HG02840 (cell line): ENCODE measurements around the gene PTGDR.

Experiments used
- ATAC-seq: cut with Tn5 transposase; IDR thresholded peaks from one replicate; pipeline ENCODE4 v1.9.1; 2021; ENCODE audit warnings: mild to moderate bottlenecking, moderate library complexity, moderate number of reproducible peaks; ENCODE audit not compliant: unreplicated experiment, low FRiP score

PTGDR gene

DNA sequence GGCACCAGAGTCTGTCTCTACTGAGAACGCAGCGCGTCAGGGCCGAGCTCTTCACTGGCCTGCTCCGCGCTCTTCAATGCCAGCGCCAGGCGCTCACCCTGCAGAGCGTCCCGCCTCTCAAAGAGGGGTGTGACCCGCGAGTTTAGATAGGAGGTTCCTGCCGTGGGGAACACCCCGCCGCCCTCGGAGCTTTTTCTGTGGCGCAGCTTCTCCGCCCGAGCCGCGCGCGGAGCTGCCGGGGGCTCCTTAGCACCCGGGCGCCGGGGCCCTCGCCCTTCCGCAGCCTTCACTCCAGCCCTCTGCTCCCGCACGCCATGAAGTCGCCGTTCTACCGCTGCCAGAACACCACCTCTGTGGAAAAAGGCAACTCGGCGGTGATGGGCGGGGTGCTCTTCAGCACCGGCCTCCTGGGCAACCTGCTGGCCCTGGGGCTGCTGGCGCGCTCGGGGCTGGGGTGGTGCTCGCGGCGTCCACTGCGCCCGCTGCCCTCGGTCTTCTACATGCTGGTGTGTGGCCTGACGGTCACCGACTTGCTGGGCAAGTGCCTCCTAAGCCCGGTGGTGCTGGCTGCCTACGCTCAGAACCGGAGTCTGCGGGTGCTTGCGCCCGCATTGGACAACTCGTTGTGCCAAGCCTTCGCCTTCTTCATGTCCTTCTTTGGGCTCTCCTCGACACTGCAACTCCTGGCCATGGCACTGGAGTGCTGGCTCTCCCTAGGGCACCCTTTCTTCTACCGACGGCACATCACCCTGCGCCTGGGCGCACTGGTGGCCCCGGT is at the start of gene PTGDR:
Gene PTGDR, plus strand, starts transcription at position 198 of the 778 bp plus-strand sequence. Its CDS starts 117 bp downstream, at position 315.
- no peak for ATAC-seq

DNA sequence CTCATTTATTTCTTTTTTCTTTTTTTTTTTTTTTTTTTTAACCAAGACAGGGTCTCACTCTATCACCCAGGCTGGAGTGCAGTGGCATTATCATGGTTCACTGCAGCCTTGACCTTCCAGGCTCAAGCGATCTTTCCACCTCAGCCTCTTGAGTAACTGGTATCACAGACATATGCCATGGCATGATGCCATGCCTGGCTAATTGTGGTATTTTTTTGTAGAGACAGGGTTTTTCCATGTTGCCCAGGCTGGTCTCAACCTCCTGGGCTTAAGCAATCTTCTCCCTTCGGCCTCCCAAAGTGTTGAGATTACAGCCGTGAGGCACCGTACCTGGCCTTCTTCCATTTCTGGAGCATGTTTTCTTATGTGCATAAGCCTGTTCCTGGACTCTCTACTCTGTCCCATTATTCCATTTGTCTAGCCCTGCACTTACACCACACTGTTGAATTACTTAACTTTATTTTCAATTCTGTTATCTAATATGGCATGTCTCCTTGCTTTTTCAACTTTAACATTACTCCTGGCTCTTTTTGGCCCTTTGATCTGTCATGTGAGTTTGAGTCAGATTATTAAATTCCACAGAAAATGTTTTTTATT is 47.9 kb upstream of the PTGDR start:
- no peak for ATAC-seq

- ATAC-seq: no peak
These were observed 46.3 kb upstream of the PTGDR start for GRCh38 chr14:52220924-52221811.

DNA sequence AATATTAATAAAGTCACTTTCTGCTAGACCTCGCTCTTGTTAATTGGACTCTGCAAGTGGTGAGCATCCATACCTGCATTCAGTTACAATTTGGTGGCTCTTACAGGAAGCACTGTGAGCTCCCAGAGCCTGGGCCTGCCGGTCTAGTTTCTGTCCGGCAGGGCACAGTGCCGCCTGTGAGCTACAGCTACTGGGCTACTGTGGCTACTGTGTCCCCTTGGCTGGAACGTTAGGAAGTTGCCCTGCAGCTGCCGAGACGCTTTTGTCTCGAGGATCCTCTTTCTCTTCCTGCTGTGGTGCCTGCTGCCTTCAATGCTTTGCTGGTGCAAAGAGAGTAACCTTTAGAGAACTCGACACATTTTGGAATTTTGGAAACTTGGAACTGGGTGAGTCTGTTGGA is 44.6 kb upstream of the PTGDR start:
- no peak for ATAC-seq

DNA sequence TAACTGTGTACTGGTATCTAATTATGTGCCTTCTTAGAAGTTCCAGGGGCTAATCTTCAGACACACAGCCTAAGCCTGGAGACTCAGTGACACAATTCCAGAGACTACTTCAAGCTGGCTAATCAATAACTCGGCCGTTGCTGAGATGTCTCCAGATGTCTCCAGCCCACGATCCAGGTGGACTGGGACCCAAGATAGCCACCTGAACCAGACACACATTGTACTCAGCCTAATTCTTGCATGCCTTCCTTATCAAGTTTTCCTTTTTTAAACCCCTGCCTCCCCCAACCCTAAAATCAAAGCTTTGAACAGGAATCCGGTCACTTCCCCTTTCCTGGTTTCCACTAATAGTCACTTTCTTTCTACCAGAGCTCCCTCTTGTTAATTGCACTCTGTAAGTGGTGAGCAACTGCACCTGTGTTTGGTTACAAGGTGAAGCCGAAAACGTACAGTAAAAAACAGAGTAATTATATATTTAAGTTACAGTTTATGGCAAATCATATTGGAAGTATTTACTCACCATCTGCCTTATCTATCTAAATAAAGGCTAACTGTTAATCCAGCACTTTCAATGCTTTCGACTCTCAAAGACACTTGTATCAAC is 39.8 kb upstream of the PTGDR start:
- no peak for ATAC-seq

GRCh38 chr14:52233693-52234092 is 33.8 kb upstream of the PTGDR start:
- no peak for ATAC-seq

GRCh38 chr14:52235434-52235833 is 32.1 kb upstream of the PTGDR start:
- no peak for ATAC-seq

- ATAC-seq: no peak
These were observed 31.5 kb upstream of the PTGDR start for GRCh38 chr14:52235866-52236510.

DNA sequence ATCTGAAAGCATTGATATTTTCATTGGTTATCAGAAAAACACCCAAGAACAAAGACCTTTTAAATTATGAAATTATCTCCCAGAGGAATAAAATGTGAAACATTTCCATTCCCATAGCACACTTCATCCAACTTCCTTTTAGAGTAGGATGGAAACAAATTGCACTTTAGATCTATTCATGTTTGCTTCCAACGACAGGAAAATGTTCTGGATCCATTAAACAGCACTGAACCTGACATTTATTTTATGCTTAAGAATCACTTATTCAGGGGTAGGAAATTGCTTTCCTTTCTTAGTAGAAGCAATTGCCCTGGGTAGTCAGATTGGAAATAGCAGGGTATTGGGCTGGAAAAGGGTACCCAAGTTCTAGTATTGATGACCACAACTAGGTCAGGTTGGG is 28.8 kb upstream of the PTGDR start:
- ATAC-seq: no peak

GRCh38 chr14:52240623-52241022 is 26.9 kb upstream of the PTGDR start:
- no peak for ATAC-seq

DNA sequence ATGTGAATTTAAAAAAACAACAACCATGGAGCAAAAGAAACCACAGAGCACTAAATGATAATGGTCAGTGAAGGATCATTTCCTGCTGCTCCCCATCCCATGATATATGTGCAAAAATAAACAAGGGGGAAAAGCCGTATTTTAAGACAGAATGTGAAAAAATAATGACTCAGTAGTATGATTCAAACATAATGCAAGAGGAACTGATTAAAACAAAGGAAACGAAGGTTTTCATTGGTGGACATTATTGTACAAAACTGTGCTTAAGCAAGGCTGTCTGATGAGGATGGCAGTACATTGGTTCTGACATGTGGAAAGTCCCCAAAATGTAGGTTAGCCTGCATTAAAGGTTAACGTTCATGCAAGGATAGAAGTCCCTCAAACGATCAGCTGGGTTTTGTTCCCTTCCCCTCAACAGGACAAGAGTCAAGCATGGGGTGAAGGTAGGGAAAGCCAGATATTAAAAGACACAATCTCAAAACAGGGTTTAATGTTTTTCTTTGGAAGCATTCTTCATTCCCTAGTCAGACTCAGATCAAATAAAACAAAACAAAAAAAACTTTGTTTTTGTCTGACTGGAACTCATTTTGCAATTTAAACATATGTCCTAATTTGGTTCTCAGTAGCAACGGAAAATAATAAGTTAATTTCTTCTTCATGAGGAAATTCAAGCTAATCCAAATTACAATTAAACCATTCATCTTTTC is 26.3 kb upstream of the PTGDR start:
- no peak for ATAC-seq

DNA sequence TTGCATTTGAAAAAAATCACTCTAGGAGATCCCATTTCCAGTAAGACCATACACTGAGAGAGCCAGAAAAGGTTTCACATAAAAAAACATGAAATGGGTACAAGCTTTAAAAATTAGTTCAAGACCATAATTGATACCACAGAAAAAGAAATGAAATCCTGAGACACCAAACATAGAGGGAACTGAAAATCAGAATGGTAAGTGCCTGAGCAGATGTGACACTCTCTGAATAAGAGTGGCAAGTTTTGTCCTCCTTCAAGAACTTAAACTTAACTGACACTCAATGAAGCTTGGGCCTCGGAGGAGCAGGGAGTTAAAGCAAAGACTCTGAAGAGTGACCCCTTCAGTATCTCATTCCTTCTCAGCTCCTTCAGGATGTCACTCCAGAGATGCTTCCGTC is 23.2 kb upstream of the PTGDR start:
- ATAC-seq: no peak

DNA sequence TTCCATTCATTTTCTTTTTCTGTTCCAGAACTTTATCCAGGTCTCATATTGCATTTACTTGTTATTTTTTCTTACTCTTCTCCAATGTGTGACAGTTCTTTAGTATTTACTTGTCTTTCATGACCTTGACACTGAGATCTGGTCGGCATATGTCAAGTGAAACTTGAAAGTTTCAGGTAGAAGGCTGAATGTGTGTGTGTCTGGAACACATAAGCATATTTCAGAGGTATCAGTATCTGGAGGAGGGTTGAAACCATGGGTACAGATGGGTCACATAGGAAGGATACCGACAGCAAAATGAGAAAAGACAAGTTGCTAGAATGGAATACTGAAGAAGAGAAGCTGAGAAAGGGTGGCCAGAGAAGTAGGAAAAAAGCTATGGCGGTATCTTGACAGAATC is 22.5 kb upstream of the PTGDR start:
- no peak for ATAC-seq

DNA sequence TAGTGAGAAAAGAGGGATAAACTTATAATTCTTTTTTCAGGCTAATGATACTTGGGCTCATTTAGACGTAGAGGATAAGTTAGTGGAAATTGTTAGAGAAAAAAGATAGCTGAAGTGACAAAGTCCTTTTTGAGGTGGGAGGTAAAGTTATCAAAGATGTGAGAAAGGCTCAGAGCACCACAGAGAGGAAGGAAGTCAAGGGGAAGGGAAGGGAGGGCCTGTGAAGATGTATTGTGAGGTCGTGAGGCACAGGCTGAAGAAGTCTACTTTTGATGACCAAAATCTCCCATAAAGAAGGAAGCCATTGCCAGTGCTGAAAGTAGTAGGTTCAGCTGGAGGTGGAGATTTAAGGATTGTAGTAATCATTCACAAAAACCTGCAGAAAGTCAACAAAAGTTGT is 19.4 kb upstream of the PTGDR start:
- no peak for ATAC-seq

- no peak for ATAC-seq
These were observed 15.8 kb upstream of the PTGDR start for GRCh38 chr14:52251724-52252123.

DNA sequence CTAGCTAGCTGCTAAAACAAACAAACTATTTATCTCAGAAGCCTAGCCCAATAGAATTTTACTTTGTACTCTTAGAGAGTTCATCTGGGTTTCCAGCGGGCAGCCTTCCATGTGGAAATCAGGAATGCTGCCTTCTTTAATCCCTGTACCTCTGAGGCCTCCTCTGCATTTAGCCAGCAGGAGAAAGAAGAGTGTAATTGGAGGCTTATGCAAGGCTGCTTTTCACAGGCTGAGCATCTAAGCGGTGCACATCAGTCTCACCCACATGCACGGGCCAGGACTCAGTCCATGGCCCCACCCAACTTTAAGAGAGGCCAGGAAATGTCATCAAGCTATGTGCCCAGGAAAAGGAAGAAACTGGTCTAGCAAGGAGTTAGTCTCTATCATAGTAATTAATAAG is 14.0 kb upstream of the PTGDR start:
- ATAC-seq: no peak

DNA sequence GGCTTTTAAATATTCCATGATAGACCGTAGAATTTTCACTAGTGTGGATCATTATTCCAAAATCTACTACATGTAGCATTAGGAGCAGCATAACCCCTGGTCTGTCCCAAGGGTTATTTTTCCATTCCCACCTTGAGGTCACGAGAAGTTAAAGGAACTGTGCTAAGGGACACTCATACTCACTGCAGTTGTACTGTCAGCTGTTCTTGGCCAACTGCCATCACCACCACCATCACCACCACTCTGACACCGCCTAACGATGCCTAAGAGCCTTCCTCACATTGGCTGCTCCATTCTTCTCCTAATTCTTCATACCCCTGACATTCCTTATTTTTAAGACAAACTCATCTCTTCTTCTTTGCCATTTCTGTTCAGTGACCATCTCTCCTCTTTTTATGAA is 13.4 kb upstream of the PTGDR start:
- ATAC-seq: no peak

GRCh38 chr14:52258783-52259182 is 8.7 kb upstream of the PTGDR start:
- no peak for ATAC-seq

- no peak for ATAC-seq
These were observed 8.1 kb upstream of the PTGDR start for GRCh38 chr14:52259434-52259833.

- ATAC-seq: no peak
These were observed 4.9 kb upstream of the PTGDR start for GRCh38 chr14:52262600-52262999.
